A549 (cell line): Measurements from ENCODE around the gene NLRC5. TPM values are rescaled to one million over a fixed set of nuclear protein-coding genes. Genes with fewer than 3 reads are reported as not detected.
"Not testable (repeated sequence)": the region's sequence is repeated elsewhere in the genome, so short reads cannot be mapped to it uniquely, and the experiment has no call there.

Experiments used
- ATAC-seq, 2 experiments: fragments of 200-7000 bp in 1 of 2; fragments of >200 bp in 1 of 2; cut with Nextera tagmentation in 1 of 2; cut with Tn5 transposase in 1 of 2; 3 replicates each; pipeline versions ENCODE4 v1.8.0 to v1.9.1; 2018 to 2020; ENCODE audit warnings: mild to moderate bottlenecking in 1 of 2, moderate library complexity in 1 of 2
- CTCF ChIA-PET: fragments of 300-600 bp; sonication (Branson Sonifier 250); formaldehyde crosslinking; extraction: SDS; loops from one replicate; lab custom pipeline; 2021; ENCODE audit warnings: antibody characterized with exemption, inconsistent platforms; lab: Yijun Ruan, JAX
- POLR2A ChIA-PET: fragments of 350-600 bp; formaldehyde crosslinking; extraction: SDS; loops from one replicate; lab custom pipeline; 2021; ENCODE audit warnings: antibody characterized with exemption, inconsistent platforms; lab: Yijun Ruan, JAX
- DNase-seq, 2 experiments: peaks; one replicate each; pipeline versions ENCODE4 v3.0.0 to v3.0.0-alpha.2; 2011 to 2016; ENCODE audit warnings: low read depth in 1 of 2, low spot score in 1 of 2
- FAIRE-seq: peaks from 2 replicates; lab custom pipeline; 2011; peaks lifted over from hg19 to GRCh38; lab: Jason Lieb, UNC
- H3K27ac ChIP-seq, 2 experiments: fragments of >200 bp; sonication (Bioruptor Twin); formaldehyde crosslinking; 3 replicates each; pipeline ENCODE4 v1.5.1; 2016 to 2017
- H3K4me1 ChIP-seq: fragments of >200 bp; sonication (Bioruptor Twin); formaldehyde crosslinking; 3 replicates; pipeline ENCODE4 v1.6.1; 2016
- H3K4me2 ChIP-seq: fragments of >200 bp; sonication (Bioruptor Twin); formaldehyde crosslinking; 3 replicates; pipeline ENCODE4 v1.6.1; 2016
- H3K4me3 ChIP-seq: fragments of >200 bp; sonication (Bioruptor Twin); formaldehyde crosslinking; 3 replicates; pipeline ENCODE4 v1.5.1; 2016
- H3K9me3 ChIP-seq: fragments of >200 bp; sonication (Bioruptor Twin); formaldehyde crosslinking; 3 replicates; pipeline ENCODE4 v1.6.1; 2016
- CEBPB ChIP-seq, 2 experiments: fragments of >200 bp in 1 of 2; sonication (Bioruptor Twin) in 1 of 2; formaldehyde crosslinking in 1 of 2; IDR thresholded peaks; 2 replicates each; pipeline ENCODE4 v1.6.1; 2012 to 2016
- CHD2 ChIP-seq: fragments of 150-350 bp; IDR thresholded peaks from 2 replicates; pipeline ENCODE4 v1.6.1; 2014; ENCODE audit warnings: low read length; ENCODE audit not compliant: partially characterized antibody
- CHD4 ChIP-seq: fragments of 200-600 bp; sonication (generic); IDR thresholded peaks from 2 replicates; pipeline ENCODE4 v1.6.1; 2016; ENCODE audit warnings: antibody characterized with exemption, mild to moderate bottlenecking, borderline replicate concordance
- EHMT2 ChIP-seq: fragments of 200-600 bp; sonication (generic); IDR thresholded peaks from 2 replicates; pipeline ENCODE4 v1.6.1; 2016; ENCODE audit warnings: antibody characterized with exemption, low read depth, mild to moderate bottlenecking, moderate library complexity
- ELK1 ChIP-seq: fragments of 150-350 bp; IDR thresholded peaks from 2 replicates; pipeline ENCODE4 v1.6.1; 2014; ENCODE audit warnings: low read depth, mild to moderate bottlenecking, low read length
- EP300 ChIP-seq, 2 experiments: fragments of >200 bp; sonication (Bioruptor Twin); formaldehyde crosslinking; IDR thresholded peaks; 2 replicates in 1 of 2; 3 replicates in 1 of 2; pipeline ENCODE4 v1.6.1; 2016 to 2017
- HDAC2 ChIP-seq: fragments of 200-600 bp; sonication (generic); IDR thresholded peaks from 2 replicates; pipeline ENCODE4 v1.6.1; 2016
- HES2 ChIP-seq: fragments of >200 bp; sonication (Bioruptor Twin); formaldehyde crosslinking; IDR thresholded peaks from 2 replicates; pipeline ENCODE4 v1.6.1; 2016
- HOXB5 ChIP-seq: fragments of 250-450 bp; sonication (Bioruptor Pico); IDR thresholded peaks from 2 replicates; pipeline ENCODE4 v1.5.0; 2020; ENCODE audit warnings: mild to moderate bottlenecking, moderate library complexity
- JUN ChIP-seq, 2 experiments: fragments of >200 bp; sonication (Bioruptor Twin); formaldehyde crosslinking; IDR thresholded peaks; 2 replicates in 1 of 2; 3 replicates in 1 of 2; pipeline ENCODE4 v1.6.1; 2016 to 2017
- KDM1A ChIP-seq: fragments of 200-600 bp; sonication (generic); IDR thresholded peaks from 2 replicates; pipeline ENCODE4 v1.6.1; 2016; ENCODE audit warnings: low read depth, mild to moderate bottlenecking
- KDM5A ChIP-seq: fragments of 200-600 bp; sonication (generic); IDR thresholded peaks from 2 replicates; pipeline ENCODE4 v1.6.1; 2016; ENCODE audit warnings: antibody characterized with exemption, mild to moderate bottlenecking
- MAX ChIP-seq: IDR thresholded peaks from 2 replicates; pipeline ENCODE4 v1.6.1; 2012
- MYC ChIP-seq: IDR thresholded peaks from 2 replicates; pipeline ENCODE4 v1.6.1; 2012; ENCODE audit warnings: mild to moderate bottlenecking, inconsistent platforms, low read length, improper control_type of control experiment, borderline replicate concordance
- PHF8 ChIP-seq: fragments of 200-600 bp; sonication (generic); IDR thresholded peaks from 2 replicates; pipeline ENCODE4 v1.6.1; 2016; ENCODE audit warnings: low read depth, mild to moderate bottlenecking, antibody characterized with exemption, moderate library complexity, borderline replicate concordance
- RCOR1 ChIP-seq: fragments of 150-350 bp; IDR thresholded peaks from 2 replicates; pipeline ENCODE4 v1.6.1; 2014; ENCODE audit warnings: antibody characterized with exemption, low read length, low read depth
- RNF2 ChIP-seq: fragments of 200-600 bp; sonication (generic); IDR thresholded peaks from 2 replicates; pipeline ENCODE4 v1.6.1; 2016; ENCODE audit warnings: low read depth, mild to moderate bottlenecking, antibody characterized with exemption, moderate library complexity, borderline replicate concordance
- SREBF2 ChIP-seq: fragments of 450-650 bp; IDR thresholded peaks from 2 replicates; pipeline ENCODE4 v1.6.1; 2014; ENCODE audit warnings: mild to moderate bottlenecking, moderate library complexity
- USF2 ChIP-seq: fragments of 450-650 bp; IDR thresholded peaks from 2 replicates; pipeline ENCODE4 v1.6.1; 2014; ENCODE audit warnings: antibody characterized with exemption
- ZSCAN20 ChIP-seq: fragments of 250-450 bp; sonication (Bioruptor Pico); IDR thresholded peaks from 2 replicates; pipeline ENCODE4 v1.8.0; 2022; ENCODE audit warnings: mild to moderate bottlenecking, moderate library complexity
- WGBS: methylation state at CpG from one replicate; pipeline ENCODE4 v1.1.6; 2017; ENCODE audit errors: missing lambda C conversion rate; 5-methylcytosine and 5-hydroxymethylcytosine counted together
- polyA plus RNA-seq, 4 experiments: library from polyadenylated mRNA; depleted of rRNA in 3 of 4; stranded (reverse); fragments of >200 nt; fragmentation: RNase III in 1 of 4; extraction: RNeasy Plus Mini Kit Qiagen cat#74134 plus additional on column Dnase treatment in 1 of 4; gene quantifications; 2 replicates in 3 of 4; 3 replicates in 1 of 4; pipeline ENCODE4 v1.2.3, GENCODE V29; 2011 to 2017

NLRC5 gene
- polyA plus RNA-seq, 2 of the 4 experiments (the other 2 are of a cell fraction), result 2.5 to 3.6 TPM

- TF ChIP-seq JUN (IDR thresholded peaks at IDR 0.05), result no peak
- no peak for TF ChIP-seq USF2
- no peak for TF ChIP-seq CHD4
- no peak for TF ChIP-seq ZSCAN20 (CRISPR knock-in tag)
- no peak for TF ChIP-seq EP300 (IDR thresholded peaks at IDR 0.05)
- TF ChIP-seq ELK1, result no peak
- no peak for TF ChIP-seq MAX
- no peak for TF ChIP-seq KDM1A
- TF ChIP-seq RCOR1, result no peak
- TF ChIP-seq RNF2, result no peak
- no peak for TF ChIP-seq SREBF2
- no peak for TF ChIP-seq CEBPB (IDR thresholded peaks at IDR 0.05)
- TF ChIP-seq PHF8, result no peak
- TF ChIP-seq MYC, result no peak
- no peak for TF ChIP-seq CHD2
- TF ChIP-seq HOXB5, result no peak
- Histone ChIP-seq H3K27ac (peak overlapping the region; percentile 70 to 87), H3K4me3 (no peak overlapping the region), H3K4me1 (peaks cover 33% of the 10 kb centered on the region), H3K4me2 (peak overlapping the region; percentile 53), H3K9me3 (no peaks in the 10 kb centered on the region)
- no peak for DNase-seq
- ChIA-PET CTCF (interaction anchor here (0.9 to 4.8 kb wide), 5 partner anchors 10 to 81 kb away, joined by 3 to 23 read pairs (median 3); no protein-coding TSS in a partner anchor), POLR2A (no interaction called here)
- WGBS, result 67% methylated on average over 2 of the region's 2 CpGs
- FAIRE-seq, result no peak
- ATAC-seq, result peak in 1 of 2 experiments; percentile 4; a peak in 3 of 6 replicates
Measured at GRCh38 chr16:56985962-56986360, 3.4 kb upstream of the NLRC5 start.

GRCh38 chr16:56986361-56986760 lies 3.0 kb upstream of the NLRC5 start:
- no peak overlapping the region for H3K4me3 ChIP-seq
- ChIA-PET POLR2A (interaction anchor here (1.0 kb wide), 1 partner anchor 53 kb away, joined by 3 read pairs; no protein-coding TSS in a partner anchor), CTCF (interaction anchor here (0.9 to 4.8 kb wide), 4 partner anchors 10 to 80 kb away, joined by 3 to 23 read pairs (median 4); no protein-coding TSS in a partner anchor)
- 67% methylated on average over 1 of the region's 1 CpG for WGBS
- FAIRE-seq, result no peak
- ATAC-seq, result no peak
- no peak overlapping the region for H3K4me2 ChIP-seq
- no peak for TF ChIP-seq HES2
- no peak for TF ChIP-seq HOXB5
- no peak for TF ChIP-seq EHMT2
- no peak for TF ChIP-seq KDM5A
- TF ChIP-seq HDAC2, result no peak
- H3K27ac ChIP-seq, result peak overlapping the region in 1 of 2 experiments; percentile 87; a peak in 5 of 6 replicates
- DNase-seq, result no peak
- no peaks in the 10 kb centered on the region for H3K9me3 ChIP-seq
- H3K4me1 ChIP-seq, result peaks cover 33% of the 10 kb centered on the region

- not testable (repeated sequence) for H3K4me3 ChIP-seq, ATAC-seq, FAIRE-seq, H3K4me2 ChIP-seq, H3K27ac ChIP-seq, DNase-seq, H3K9me3 ChIP-seq
- POLR2A ChIA-PET, result interaction anchor here (1.0 kb wide), 1 partner anchor 54 kb away, joined by 3 read pairs; no protein-coding TSS in a partner anchor
- CTCF ChIA-PET, result interaction anchor here (1.1 to 4.8 kb wide), 3 partner anchors 11 to 22 kb away, joined by 3 to 23 read pairs (median 5); no protein-coding TSS in a partner anchor
- 90% methylated on average over 4 of the region's 4 CpGs for WGBS
- peaks cover 33% of the 10 kb centered on the region for H3K4me1 ChIP-seq
Measured at GRCh38 chr16:56986908-56987307, 2.4 kb upstream of the NLRC5 start.
